ENCODE data around the gene ALDH1A3.

Gene ALDH1A3

GRCh38 chr15:100926971-100927756 lies 47.5 kb downstream of the ALDH1A3 start:
- no peak for DNase-seq

GRCh38 chr15:100928632-100929280 lies 49.1 kb downstream of the ALDH1A3 start:
- no peak for DNase-seq

DNA sequence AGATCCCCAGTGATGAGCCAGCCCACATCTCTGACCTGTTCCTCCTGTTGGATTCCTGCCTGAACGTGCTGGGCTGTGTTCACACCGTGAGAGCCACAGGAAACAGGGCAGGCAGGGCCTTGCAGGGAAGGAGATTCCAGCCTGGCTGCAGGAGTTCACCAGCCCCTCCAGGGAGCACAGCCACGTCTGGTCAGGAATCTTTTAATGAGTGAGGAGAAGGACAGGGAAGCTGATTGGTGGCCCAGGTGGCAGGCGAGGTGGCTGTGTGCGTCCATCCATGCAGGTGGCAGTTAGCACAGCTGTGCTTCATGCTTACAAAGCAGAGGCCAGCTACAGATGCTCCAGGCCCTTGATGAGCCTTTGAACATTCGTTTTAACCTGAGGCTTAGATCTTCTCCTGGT lies 50.0 kb downstream of the ALDH1A3 start:
- no peak for DNase-seq

- no peak for DNase-seq
Measured at GRCh38 chr15:100930306-100930848, 50.7 kb downstream of the ALDH1A3 start.

DNA sequence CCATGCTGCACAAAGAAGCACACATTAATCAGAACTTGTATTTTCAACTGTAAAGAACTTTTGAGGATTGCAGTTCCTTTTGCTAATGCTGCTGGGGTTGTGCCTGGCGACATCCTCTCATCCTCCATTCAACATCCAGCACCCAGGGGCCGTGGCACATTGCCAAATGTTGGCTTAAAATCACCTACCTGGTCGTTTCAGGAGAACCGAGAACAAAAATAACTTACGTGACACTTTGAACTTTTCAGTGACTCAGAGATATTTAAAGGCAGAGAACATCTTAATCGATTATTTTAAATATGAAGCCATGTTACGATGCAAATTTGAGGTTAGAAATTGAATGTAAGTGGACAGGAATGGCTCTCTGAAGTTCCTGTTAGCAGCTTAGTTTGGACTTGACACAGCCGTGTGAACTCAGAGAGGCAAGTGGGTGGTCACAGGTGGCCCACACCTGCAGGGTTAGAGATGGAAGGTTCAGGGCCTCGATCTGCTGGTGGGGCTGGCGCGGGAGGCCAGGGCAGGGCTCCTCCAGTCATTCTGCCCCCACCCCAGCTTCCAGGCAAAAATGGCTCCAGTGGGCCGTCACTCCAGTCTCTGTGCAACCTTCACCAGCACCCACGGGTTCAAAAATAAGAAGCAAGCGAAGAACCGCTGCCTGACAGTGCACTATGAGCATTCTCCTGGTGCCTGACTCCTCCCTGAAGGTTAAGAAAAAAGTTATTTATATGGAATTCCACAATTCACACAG lies 51.7 kb downstream of the ALDH1A3 start:
- no peak for DNase-seq

DNA sequence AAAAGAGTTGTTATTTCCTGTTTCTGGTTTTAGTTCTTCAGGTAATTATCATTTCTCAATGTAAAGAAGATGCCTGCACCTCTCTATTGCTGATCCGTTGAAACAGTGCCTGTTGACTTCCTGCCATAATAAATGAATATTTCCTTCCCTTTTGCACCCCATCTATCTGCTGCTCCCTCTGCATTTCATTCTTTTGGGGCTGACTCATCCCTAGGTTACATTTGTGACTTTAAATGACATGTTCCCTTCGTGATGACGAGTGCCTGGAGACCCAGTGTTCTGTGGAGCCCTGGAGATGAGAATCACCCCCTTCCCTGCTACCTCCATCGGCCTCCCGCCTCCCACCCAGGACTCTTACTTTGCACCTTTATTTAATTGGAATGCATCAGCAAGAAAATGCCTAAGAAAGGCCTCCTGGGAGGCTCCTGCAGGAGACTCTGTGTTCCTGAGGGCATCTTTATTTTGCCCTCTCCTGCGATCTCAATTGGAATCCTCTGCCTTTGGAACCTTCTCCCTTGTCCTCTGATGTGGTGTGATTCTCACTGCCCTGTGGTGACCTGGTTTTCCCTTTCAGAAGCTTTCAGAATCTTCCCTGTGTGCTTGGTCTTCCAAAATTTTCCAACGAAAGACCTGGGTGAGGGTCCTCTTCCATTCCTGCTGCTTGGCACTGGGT lies 53.2 kb downstream of the ALDH1A3 start:
- no peak for DNase-seq

- no peak for DNase-seq
Measured at GRCh38 chr15:100934166-100934565, 54.5 kb downstream of the ALDH1A3 start.

- DNase-seq = no peak
Measured at GRCh38 chr15:100934726-100935125, 55.1 kb downstream of the ALDH1A3 start.

DNA sequence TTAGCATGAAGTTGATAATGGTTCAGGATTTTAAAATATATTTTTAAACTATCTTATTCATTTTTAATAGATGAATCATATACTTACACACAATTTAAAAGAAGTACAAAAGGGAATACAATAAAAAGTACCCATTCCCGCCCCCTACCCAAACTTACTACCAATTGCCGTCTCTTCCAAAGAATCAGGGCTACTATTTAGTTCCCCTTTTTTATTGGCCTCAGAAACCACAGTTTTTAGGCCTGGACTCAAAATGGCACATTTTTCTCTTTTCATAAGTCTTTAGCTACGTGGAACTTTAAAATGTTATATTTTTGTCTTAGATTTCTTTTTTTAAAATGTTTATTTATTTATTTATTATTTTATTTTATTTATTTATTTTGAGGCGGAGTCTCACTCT lies 57.5 kb downstream of the ALDH1A3 start:
- DNase-seq = no peak

- DNase-seq = no peak
Measured at GRCh38 chr15:100939791-100940190, 60.2 kb downstream of the ALDH1A3 start.

DNA sequence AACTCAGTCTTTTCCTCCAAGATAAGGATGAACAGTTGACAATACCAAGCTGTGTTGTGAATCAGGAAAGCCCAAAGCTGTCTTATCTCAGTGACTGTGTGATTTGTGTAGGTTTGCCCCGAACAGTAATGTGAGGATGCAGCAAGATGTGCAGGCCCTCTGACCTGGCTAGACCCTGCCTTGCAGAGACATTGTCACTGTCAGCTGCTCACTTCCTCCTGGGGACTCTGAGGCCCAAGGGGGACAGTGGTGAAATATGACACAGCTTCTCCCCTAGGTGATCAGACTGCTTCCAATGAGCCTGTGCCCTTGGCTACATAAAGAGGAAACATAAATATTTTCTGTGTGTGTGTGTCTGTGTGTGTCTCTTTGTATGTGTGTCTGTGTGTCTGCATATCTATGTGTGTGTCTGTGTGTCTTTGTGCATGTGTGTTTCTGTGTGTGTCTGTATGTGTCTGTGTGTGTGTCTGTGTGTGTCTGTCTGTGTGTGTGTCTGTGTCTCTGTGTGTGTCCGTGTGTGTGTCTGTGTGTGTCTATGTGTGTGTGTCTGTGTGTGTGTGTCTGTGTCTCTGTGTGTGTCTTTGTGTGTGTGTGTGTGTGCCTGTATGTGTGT lies 61.2 kb downstream of the ALDH1A3 start:
- no peak for DNase-seq

GRCh38 chr15:100941536-100941935 lies 61.9 kb downstream of the ALDH1A3 start:
- DNase-seq = no peak

DNA sequence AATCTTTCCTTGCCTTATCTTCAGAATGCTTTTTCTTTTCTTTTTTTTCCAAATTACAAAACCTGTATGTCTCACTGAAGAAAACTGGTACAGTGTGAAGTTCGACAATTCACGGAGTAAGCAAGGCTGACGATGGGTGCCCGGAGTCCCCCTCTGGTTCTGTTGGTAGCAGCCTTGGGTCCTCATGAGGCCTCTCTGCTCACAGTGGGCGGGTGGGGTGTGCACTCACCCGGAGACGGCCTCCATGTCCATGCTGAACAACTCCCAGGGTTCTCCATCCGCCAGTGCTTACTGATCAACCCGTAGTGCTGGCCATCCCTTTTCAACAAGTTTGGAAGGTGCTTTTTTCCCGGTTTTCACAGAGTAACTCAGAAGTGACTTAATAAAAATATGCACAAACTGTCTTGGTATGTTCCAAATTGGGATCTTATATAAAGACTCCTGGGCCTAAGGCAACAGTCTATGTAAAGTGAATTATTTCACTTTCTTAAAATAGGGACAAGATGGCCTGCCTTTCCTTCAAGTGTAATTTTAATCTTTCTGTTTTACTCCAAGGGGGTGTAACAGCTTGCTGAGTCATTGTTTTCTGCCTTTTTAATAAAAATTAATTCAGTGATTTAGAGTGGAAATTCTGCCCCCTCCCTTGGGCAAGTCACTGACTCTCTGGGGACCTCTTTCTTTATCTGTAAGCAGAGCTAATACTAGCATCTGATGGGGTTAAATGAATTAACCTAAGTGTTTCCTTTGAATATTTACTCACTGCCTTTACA lies 63.2 kb downstream of the ALDH1A3 start:
- DNase-seq = no peak

GRCh38 chr15:100944244-100944895 lies 64.7 kb downstream of the ALDH1A3 start:
- DNase-seq = no peak

GRCh38 chr15:100944986-100945385 lies 65.4 kb downstream of the ALDH1A3 start:
- DNase-seq = no peak

DNA sequence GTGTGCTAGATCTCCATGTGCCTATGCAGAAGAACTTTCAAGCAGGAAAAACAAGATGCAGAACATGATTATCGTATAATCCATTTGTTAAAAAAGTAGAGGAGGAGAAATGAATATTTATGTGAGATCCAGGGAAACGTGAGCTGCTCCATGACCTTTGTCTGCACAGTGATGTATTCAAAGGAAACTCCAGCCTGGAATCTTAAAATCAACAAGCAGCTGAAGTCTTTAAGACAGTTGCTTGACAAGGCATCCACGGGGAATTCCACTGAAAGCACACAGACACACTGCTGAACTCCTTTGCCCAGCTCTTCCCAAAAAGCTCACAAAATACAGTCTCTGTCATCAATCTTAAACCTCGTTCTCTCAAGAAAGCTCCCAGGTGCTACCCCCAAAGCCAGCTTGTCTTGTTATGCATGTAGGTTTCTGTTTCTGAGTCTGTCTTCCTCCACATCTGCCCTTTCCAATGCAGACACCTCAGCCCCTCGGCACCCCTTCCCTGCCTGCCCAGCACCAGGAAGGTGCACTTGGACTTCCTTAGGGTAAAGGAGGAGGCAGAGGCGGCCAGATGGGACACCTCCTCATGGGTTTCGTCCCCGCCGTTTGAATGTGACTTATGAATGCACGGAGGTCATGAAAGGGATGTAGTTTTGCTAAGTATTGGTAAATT lies 68.3 kb downstream of the ALDH1A3 start:
- DNase-seq = no peak

DNA sequence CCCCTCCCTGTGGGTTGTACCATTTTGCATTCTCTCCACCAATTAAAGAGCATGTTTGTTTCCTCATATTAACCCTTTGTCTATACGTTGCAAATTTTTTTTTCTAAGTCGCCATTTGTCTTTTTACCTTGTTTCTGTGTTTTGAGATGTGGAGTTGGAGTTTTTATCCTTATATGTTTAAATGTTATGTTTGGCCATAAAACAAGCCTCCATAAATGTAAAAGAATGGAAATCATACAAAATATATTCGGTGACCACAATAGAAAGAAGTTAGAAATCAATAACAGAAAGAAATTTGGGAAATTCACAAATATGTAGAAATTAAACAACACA lies 68.8 kb downstream of the ALDH1A3 start:
- DNase-seq = no peak

- DNase-seq = no peak
Measured at GRCh38 chr15:100949691-100950090, 70.1 kb downstream of the ALDH1A3 start.

DNA sequence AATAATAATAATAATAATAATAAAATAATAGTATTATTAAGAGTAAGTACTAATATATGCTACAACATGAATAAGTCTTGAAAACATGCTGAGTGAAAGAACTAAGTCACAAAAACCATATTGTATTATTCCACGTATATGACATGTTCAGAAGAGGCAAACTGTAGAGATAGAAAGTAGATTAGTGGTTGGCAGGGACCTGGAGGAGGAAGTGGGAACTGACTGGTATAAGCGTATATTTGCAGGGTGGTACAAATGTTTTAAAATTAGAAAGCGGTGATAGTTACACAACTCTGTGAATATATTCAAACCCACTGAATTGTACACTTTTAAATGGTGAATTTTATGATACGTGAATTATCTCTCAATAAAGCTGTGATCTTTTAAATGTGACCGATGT lies 72.3 kb downstream of the ALDH1A3 start:
- no peak for DNase-seq

GRCh38 chr15:100952566-100952965 lies 72.9 kb downstream of the ALDH1A3 start:
- no peak for DNase-seq

Data from activated CD4-positive, alpha-beta T cell treated with anti-CD3 and anti-CD28 coated beads for 48 hours (primary cell).